Stimulated activated naive CD8-positive, alpha-beta T cell treated with anti-CD3 and anti-CD28 coated beads, Interleukin-15, amount 100 ng/mL, for 72 hours (primary cell): Measurements from ENCODE around the gene DYRK1B.
A peak's percentile ranks its signal among the peaks of the same experiment; 100 is the strongest.

Experiments
- ATAC-seq: fragments of 150-1000 bp; cut with Tn5 transposase; 2 replicates; pipeline ENCODE4 v1.10.0; 2021; ENCODE audit warnings: mild to moderate bottlenecking, moderate library complexity
- DNase-seq, 2 donors: peaks; one replicate each; pipeline ENCODE4 v3.0.0; 2021 to 2022
- H3K27ac Mint-ChIP-seq, 2 donors: one replicate each; pipeline ENCODE4 v1.8.0; 2022; ENCODE audit warnings: mild to moderate bottlenecking in 2 of 2, mixed read lengths in 2 of 2, moderate library complexity in 2 of 2
- H3K27me3 Mint-ChIP-seq: one replicate; pipeline ENCODE4 v1.8.0; 2022; ENCODE audit warnings: mixed read lengths
- H3K4me1 Mint-ChIP-seq: one replicate; pipeline ENCODE4 v1.8.0; 2022; ENCODE audit warnings: mild to moderate bottlenecking, mixed read lengths
- H3K4me3 Mint-ChIP-seq, 2 donors: one replicate each; pipeline ENCODE4 v1.8.0; 2022; ENCODE audit warnings: mild to moderate bottlenecking in 2 of 2, mixed read lengths in 2 of 2, moderate library complexity in 1 of 2
- H3K9me3 Mint-ChIP-seq, 2 donors: one replicate each; pipeline ENCODE4 v1.8.0; 2022; ENCODE audit warnings: mixed read lengths in 2 of 2

The DYRK1B gene

GRCh38 chr19:39870171-39870971 lies 36.4 kb upstream of the DYRK1B start:
- Mint-ChIP-seq H3K27me3 (no peaks in the 10 kb centered on the region), H3K27ac (peak overlapping the region in 1 of 2 donors; percentile 71), H3K4me3 (no peak overlapping the region), H3K4me1 (no peaks in the 10 kb centered on the region), H3K9me3 (no peaks in the 10 kb centered on the region)
- no peak for DNase-seq
- peak; percentile 37 for ATAC-seq

- H3K4me1 Mint-ChIP-seq, result no peaks in the 10 kb centered on the region
- ATAC-seq, result no peak
- no peak overlapping the region for H3K4me3 Mint-ChIP-seq
- H3K27ac Mint-ChIP-seq, result no peak overlapping the region
- no peak for DNase-seq
- no peaks in the 10 kb centered on the region for H3K9me3 Mint-ChIP-seq
- H3K27me3 Mint-ChIP-seq, result no peaks in the 10 kb centered on the region
Measured at GRCh38 chr19:39867952-39868351, 34.0 kb upstream of the DYRK1B start.

DNA sequence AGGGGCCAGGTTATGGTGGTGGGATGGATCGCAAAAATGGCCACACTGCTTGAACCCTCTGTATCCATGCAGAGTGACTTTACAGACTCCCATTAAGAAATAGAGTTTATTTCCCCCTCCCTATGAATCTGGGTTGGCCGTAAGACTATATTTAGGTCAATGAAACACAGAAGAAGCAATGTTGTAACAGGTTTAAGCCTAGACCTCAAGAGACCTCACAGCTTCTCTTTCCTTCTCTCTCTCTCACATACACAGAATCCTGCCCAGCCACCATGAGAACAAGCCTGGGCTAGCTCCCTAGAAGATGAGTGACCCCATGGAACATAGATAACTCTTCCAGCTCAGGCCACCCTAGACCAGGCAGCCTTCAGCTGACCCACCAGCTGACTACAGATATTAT lies 33.2 kb upstream of the DYRK1B start:
- ATAC-seq, result no peak
- no peak for DNase-seq
- no peaks in the 10 kb centered on the region for H3K9me3 Mint-ChIP-seq
- H3K4me3 Mint-ChIP-seq, result no peak overlapping the region
- H3K4me1 Mint-ChIP-seq, result no peaks in the 10 kb centered on the region
- H3K27me3 Mint-ChIP-seq, result no peaks in the 10 kb centered on the region
- no peak overlapping the region for H3K27ac Mint-ChIP-seq

DNA sequence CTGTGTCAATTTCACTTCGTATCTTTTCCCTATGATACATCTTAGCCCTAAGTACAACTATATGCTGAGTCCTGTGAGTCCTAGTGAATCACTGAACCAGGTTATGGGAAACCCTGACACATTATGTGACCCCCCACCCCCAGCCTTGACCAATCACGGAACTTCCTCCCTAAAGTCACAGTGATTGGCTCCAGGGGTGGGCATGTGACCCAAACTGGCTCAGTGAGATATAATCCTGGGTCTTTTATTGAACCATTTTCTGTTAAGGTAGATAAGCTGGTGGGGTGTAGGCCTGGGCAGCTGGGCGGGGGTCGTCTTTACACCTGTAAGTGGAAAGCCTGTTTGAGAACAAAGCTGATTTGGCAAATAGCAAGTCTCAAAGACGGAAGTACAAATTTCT lies 32.0 kb upstream of the DYRK1B start:
- no peak for DNase-seq
- ATAC-seq, result no peak
- Mint-ChIP-seq H3K4me3 (no peak overlapping the region), H3K27me3 (no peaks in the 10 kb centered on the region), H3K27ac (peak overlapping the region in 1 of 2 donors; percentile 94), H3K4me1 (no peaks in the 10 kb centered on the region), H3K9me3 (no peaks in the 10 kb centered on the region)

DNA sequence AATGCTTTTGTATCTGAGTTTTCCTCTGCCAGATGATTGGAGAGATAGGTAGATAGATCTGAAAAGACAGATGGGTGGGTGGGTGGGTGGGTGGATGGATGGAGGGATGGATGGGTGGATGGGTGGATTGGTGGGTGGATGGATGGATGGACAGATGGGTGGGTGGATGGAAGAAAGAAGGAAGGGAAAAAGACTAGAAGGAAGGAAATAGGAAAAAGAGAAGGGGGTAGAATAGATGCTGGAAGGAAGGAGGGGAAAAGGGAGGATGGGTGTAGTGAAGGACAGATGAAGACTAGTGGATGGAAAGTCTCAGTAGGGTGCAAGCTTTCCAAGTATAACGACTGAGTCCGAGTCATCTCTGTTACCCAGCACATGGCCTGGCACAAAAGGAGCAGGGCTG lies 31.2 kb upstream of the DYRK1B start:
- no peak for ATAC-seq

GRCh38 chr19:39864118-39864517 lies 30.2 kb upstream of the DYRK1B start:
- Mint-ChIP-seq H3K4me1 (no peaks in the 10 kb centered on the region), H3K4me3 (no peak overlapping the region), H3K9me3 (no peaks in the 10 kb centered on the region), H3K27me3 (no peaks in the 10 kb centered on the region), H3K27ac (no peak overlapping the region)
- no peak for DNase-seq
- ATAC-seq, result no peak

More for the DNA sequence above, 31.2 kb upstream of the DYRK1B start:
- Mint-ChIP-seq H3K4me1 (no peaks in the 10 kb centered on the region), H3K4me3 (no peak overlapping the region), H3K27me3 (no peaks in the 10 kb centered on the region), H3K27ac (no peak overlapping the region), H3K9me3 (no peaks in the 10 kb centered on the region)
- DNase-seq, result no peak

GRCh38 chr19:39858541-39858940 lies 24.6 kb upstream of the DYRK1B start:
- no peak overlapping the region for H3K4me3 Mint-ChIP-seq
- ATAC-seq, result no peak
- no peak overlapping the region for H3K27ac Mint-ChIP-seq
- no peak for DNase-seq
- no peaks in the 10 kb centered on the region for H3K4me1 Mint-ChIP-seq
- no peaks in the 10 kb centered on the region for H3K27me3 Mint-ChIP-seq
- H3K9me3 Mint-ChIP-seq, result no peaks in the 10 kb centered on the region

DNA sequence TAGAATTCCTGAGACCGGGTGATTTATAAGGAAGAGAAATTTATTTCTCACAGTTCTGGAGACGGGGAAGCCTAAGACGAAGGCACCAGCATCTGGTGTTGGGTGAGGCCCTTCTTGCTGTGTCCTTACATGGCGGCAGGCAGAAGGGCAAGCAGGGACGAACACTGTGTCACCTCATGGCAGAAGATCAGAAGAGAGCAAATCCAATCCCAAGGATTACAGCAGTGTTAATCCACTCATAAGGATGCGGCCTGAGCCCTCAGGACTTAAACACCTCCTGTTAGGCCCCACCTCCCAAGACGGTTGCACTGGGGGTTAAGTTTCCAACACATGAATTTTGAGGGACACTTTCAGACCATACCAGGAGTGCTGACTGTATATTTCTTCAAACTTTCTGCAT lies 18.9 kb upstream of the DYRK1B start:
- H3K9me3 Mint-ChIP-seq, result no peaks in the 10 kb centered on the region
- DNase-seq (no peak), ATAC-seq (no peak)
- H3K4me1 Mint-ChIP-seq, result no peaks in the 10 kb centered on the region
- H3K27me3 Mint-ChIP-seq, result no peaks in the 10 kb centered on the region
- no peak overlapping the region for H3K27ac Mint-ChIP-seq
- H3K4me3 Mint-ChIP-seq, result no peak overlapping the region

- peaks cover 11% of the 10 kb centered on the region for H3K4me1 Mint-ChIP-seq
- no peaks in the 10 kb centered on the region for H3K9me3 Mint-ChIP-seq
- no peaks in the 10 kb centered on the region for H3K27me3 Mint-ChIP-seq
- ATAC-seq (no peak), DNase-seq (no peak)
- H3K27ac Mint-ChIP-seq, result no peak overlapping the region
- no peak overlapping the region for H3K4me3 Mint-ChIP-seq
Measured at GRCh38 chr19:39850892-39851291, 16.9 kb upstream of the DYRK1B start.

- H3K4me1 Mint-ChIP-seq, result peaks cover 29% of the 10 kb centered on the region
- no peak overlapping the region for H3K27ac Mint-ChIP-seq
- ATAC-seq (no peak), DNase-seq (no peak)
- H3K4me3 Mint-ChIP-seq, result no peak overlapping the region
- no peaks in the 10 kb centered on the region for H3K9me3 Mint-ChIP-seq
- H3K27me3 Mint-ChIP-seq, result no peaks in the 10 kb centered on the region
Measured at GRCh38 chr19:39848392-39848791, 14.4 kb upstream of the DYRK1B start.

GRCh38 chr19:39847525-39847924 lies 13.6 kb upstream of the DYRK1B start:
- Mint-ChIP-seq H3K27me3 (no peaks in the 10 kb centered on the region), H3K9me3 (no peaks in the 10 kb centered on the region), H3K4me3 (no peak overlapping the region), H3K27ac (no peak overlapping the region), H3K4me1 (peaks cover 37% of the 10 kb centered on the region)
- DNase-seq (no peak), ATAC-seq (no peak)

- ATAC-seq, result no peak
- Mint-ChIP-seq H3K27me3 (no peaks in the 10 kb centered on the region), H3K9me3 (no peaks in the 10 kb centered on the region), H3K4me3 (peak overlapping the region; percentile 96 to 97), H3K27ac (peak overlapping the region; percentile 97 to 98), H3K4me1 (peaks cover 43% of the 10 kb centered on the region)
- no peak for DNase-seq
Measured at GRCh38 chr19:39846678-39847486, 12.9 kb upstream of the DYRK1B start.

GRCh38 chr19:39845933-39846677 lies 12.1 kb upstream of the DYRK1B start, which contains the start of gene FBL:
FBL (minus strand) TSS chr19:39846379; CDS start chr19:39846300, 79 bp downstream.
- peaks cover 48% of the 10 kb centered on the region for H3K4me1 Mint-ChIP-seq

DNA sequence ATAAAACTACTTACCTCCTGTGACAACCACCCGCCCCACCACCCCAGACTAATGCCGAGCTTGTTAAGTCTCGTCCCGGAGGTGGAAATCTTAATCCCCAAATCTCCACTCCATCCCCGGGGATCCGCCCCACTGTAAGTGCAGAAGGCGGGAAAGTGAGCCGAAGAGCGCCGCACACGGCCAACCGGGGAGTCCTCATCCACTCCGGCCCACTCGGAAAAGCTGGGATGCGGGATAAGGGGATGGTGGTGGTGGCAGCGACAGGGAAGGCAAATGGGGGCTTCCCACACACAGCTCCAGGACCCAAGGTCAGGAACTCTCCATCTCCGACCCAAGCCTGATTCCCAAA lies 11.6 kb upstream of the DYRK1B start:
- DNase-seq, result no peak
- Mint-ChIP-seq H3K27ac (peak overlapping the region; percentile 97 to 98), H3K4me3 (peak overlapping the region; percentile 96 to 97), H3K27me3 (no peaks in the 10 kb centered on the region), H3K9me3 (no peaks in the 10 kb centered on the region), H3K4me1 (peaks cover 50% of the 10 kb centered on the region)
- ATAC-seq, result peak; percentile 6

More at GRCh38 chr19:39845933-39846677, 12.1 kb upstream of the DYRK1B start, which contains the start of gene FBL:
- Mint-ChIP-seq H3K27me3 (no peaks in the 10 kb centered on the region), H3K4me3 (peak within 1 kb of the TSS; percentile 96 to 97), H3K27ac (peak within 1 kb of the TSS; percentile 97 to 98), H3K9me3 (no peaks in the 10 kb centered on the region)
- ATAC-seq (peak; percentile 91), DNase-seq (peak; percentile 97 to 98)

DNA sequence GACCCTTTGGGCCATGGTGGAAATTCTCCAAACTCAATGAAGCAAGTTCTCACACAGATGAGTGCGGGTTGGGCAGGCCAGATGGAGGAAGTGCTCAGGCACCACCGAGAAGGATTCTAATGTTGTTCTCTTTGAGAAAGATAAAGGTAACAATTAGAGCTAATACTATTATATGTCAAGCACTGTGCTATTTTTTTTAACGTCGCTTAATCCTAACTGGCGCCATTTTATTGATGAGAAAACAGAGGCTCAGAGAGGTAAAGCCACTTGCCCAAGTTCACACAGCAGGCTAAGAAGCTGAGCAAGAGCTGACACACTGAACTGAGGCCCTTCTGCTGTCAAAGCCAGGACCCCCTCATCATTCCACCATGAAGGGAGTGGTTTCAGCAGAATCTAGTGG lies 11.2 kb upstream of the DYRK1B start:
- Mint-ChIP-seq H3K4me3 (peak overlapping the region; percentile 96 to 97), H3K4me1 (peaks cover 50% of the 10 kb centered on the region), H3K9me3 (no peaks in the 10 kb centered on the region), H3K27me3 (no peaks in the 10 kb centered on the region), H3K27ac (peak overlapping the region; percentile 97 to 98)
- no peak for DNase-seq
- no peak for ATAC-seq
